Measurements from ENCODE around the gene CDH2.

The CDH2 gene

GRCh38 chr18:28091197-28091596, 85.7 kb downstream of the CDH2 start:
- DNase-seq, result no peak

GRCh38 chr18:28088477-28088876, 88.5 kb downstream of the CDH2 start:
- no peak for DNase-seq

DNA sequence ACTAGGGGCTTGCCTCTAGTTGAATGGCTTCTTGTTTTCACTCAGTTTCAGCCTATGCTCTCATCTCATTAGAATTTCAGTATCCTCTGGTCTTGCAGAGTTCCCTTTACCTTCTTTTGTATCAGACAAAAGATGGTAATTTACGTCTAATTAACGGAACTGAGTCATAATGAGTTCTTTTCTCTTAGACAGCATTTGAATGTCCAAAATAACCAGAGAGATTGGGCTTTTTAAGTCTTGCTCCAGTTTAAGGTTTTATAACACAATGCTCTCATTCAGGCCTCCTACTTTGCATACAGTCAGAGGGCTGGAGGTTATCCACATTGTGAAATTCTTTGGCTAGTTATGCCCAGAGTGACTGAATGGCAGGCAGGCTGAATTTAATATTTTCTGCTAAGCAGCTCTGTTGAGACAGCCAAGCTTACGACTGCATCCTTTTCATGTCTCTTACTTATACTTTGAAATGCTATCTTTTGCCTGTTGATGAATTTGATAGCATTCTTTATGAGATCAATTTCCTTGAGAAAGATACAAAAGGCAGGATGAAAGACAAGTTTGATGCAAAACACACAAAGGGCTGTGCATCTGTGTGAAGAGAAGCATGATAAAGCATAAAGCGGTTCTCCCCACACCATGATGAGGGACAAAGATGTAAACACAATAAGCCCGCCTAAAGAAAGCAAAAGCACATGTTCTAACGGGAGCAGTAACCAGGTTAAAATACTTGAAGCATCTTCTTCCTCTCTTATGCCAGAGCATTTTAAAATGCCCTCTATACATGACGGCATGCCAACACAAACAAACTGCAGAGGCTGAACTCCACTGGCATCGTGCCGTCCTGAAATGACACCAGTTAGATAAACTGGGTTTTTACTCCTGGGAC, 90.0 kb downstream of the CDH2 start:
- peak in 9 of 58 donors; percentile 12 to 73 (median 46) for DNase-seq

GRCh38 chr18:28081516-28081915, 95.4 kb downstream of the CDH2 start:
- no peak for DNase-seq

DNA sequence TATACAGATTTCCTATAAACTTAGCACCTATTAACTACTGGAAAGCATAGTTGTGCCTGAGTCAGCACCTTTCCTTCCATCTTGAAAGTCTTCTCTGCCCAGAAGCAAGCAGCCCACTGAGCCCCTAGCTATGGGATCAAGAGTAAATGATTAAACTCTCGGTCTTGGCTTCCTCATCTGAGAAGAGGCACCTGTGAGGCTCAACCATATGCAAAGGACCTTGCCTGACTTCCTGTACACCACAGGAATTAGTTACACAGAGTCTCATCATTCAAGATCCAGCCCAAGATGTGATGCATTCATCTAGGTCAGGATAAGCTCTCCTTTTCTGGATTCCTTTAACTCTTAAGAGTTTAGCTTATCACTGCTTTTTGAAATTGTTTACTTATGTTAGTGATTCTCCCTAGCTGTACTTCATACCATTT, 96.0 kb downstream of the CDH2 start:
- no peak for DNase-seq

DNA sequence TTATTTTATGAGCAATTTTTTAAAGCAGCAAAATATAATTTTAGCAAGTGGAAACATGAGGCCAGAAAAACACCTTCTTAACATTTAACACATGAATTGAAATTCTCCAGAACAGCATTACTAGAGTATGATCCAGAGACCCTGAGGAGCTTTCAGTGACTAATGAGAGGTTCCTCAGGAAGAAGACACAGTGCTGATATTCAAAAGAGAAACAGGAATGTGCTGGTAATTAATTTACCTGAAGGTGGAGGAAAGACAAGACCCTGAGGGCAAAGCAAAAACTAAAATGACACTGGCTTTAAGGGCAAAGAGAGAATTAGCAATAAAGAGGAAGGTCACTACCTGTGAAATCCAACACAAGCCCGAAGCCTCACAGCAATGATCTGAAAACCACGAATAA, 97.0 kb downstream of the CDH2 start:
- no peak for DNase-seq

- no peak for DNase-seq
Measured at GRCh38 chr18:28078849-28079248, 98.1 kb downstream of the CDH2 start.

DNA sequence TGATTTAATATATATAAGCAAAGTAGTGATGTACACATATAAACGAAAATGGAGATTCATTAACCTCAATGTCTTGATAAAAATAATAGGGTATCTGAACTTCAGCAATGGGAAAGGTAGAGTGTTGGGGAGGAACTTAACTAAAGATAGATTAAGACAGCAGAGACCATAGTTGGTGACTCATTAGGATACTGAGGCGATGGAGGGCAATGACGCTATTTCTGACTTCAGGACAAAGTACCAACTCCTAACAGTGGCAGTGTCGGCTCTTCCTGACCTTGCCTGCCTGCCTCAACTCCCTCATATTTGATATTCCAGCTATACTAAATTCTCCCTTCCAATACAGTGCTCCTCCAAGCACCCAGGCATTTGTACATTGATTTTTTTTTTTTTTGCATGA, 98.6 kb downstream of the CDH2 start:
- no peak for DNase-seq

GRCh38 chr18:28075501-28075900, 101.4 kb downstream of the CDH2 start:
- DNase-seq, result peak in 7 of 58 donors; percentile 5 to 41 (median 17)

GRCh38 chr18:28074076-28074475, 102.9 kb downstream of the CDH2 start:
- no peak for DNase-seq

DNA sequence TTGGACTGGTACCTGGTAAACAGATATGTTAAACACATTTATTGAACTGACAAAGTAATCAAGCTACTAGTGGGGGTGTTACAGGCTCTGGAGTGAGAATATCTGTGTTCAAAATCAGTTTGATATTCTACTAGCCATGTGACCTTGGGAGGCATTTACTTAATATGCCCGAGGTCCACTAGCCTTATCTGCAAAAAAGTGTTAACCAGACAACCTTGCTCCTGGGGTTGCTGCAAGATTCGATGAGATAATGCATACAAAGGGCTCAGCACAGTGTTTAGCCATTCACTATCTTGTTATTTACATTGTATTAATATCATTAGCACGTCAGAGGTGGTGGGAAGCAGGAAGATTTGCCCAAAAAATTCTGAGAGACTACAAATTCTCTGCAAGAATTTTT, 103.3 kb downstream of the CDH2 start:
- DNase-seq, result no peak

- DNase-seq, result no peak
Measured at GRCh38 chr18:28071199-28071598, 105.7 kb downstream of the CDH2 start.

DNA sequence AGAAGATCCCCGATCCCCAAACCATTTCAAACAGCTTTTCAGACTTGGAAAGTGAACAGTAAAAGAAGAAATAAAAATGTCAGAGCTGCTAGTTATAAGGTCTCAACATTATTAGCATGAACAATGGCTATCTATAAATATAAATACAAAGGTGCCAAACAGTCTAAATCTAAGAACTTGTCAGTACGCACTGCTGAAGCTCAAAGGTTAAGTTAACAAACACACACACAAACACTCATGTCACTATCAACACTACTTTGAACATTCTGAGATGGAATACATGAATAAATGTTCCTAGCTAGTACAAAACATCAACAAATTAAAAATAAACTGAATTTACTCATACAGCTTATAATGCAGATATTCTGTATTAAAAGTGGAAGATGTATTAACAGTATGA, 108.7 kb downstream of the CDH2 start:
- no peak for DNase-seq

- DNase-seq, result no peak
Measured at GRCh38 chr18:28067346-28067745, 109.6 kb downstream of the CDH2 start.

- no peak for DNase-seq
Measured at GRCh38 chr18:28065793-28066186, 111.1 kb downstream of the CDH2 start.

DNA sequence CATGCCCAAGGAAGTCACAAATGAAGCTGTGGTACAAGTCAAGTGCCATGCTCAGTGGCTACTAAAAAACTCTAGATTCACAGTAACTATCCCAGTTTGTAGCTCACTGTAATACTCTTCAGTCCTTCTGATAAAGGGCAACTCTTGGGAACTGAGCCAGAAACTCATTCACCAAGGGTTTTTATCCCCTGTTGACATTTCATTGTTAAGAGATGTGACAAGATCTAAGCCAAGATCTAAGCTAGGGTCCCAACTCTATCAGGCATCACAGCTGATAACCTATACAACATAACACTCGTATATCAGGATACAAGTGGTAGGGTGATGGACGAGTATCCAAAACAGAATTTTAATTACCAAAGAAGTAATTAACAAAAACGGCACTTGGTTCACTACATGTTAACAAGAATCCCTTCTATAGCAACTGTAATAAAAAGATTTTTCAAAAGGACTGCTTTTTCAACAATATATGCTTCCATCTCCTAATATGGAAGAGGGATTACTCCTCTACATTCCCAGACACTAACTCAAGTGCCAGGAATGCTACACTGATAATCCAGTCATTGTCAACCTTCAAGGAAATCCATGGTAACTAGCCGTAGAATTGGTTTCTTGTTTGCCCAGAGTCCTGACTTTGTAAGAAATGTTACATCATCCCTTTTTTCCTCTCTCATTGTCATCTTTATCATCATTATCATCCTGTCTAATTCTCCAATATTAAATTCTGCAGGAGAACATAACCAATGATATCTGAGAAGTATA, 111.7 kb downstream of the CDH2 start:
- DNase-seq, result no peak

DNA sequence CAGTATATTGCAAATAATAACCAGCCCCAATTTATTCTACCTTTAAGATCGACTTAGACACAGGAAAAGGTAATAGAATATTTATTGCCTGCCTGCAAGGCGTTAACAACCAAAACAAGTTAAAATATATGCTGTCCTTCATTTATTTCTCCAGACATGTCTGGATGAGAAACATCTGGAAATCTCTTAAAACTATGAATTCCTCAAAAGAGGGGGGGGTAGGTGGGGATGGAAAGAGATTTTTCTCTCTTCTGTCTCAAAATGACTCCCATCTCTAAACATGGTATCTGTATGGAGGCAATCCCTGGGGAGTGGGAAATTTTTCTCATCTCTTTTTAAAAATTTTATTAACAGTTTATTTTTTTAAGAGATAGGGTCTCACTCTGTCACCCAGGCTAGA, 113.0 kb downstream of the CDH2 start:
- DNase-seq, result no peak

DNA sequence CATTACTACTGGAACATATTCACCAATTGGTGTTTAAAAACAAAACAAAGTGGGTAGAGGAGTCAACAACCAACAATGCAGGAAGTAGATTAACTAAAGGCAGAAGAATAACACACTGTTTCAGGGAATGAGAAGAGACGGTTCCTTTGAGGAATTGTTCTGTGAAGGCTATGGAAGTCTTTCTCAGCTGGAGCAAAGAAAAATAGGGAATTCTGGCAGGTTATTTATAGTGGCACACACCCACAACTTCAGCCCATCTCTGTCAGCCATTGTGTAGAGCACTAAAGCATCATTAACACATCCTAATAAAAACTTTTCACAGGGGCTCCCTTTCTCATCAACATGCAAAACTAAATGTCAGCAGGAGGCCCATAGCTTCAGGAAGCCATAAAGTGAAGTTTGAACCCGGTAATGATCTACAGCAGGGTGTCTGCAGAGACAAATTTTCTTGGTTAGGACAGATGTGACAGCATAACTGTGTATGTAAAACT, 113.6 kb downstream of the CDH2 start:
- no peak for DNase-seq

DNA sequence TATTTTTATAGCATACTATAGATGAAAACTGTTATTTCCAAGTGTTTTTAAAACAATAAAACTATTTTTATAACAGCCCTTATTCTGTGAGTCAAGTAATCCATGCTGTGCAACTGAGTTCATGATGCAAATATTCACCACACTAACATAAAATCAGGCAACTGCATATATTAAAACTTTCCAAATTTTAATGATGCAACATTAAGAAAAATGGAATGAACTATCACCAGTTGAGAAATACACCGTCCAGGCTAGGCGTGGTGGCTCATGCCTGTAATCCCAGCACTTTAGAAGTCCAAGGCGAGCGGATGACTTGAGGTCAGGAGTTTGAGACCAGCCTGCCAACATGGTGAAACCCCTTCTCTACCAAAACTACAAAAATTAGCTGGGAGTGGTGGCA, 114.5 kb downstream of the CDH2 start:
- DNase-seq, result no peak

GRCh38 chr18:28059861-28060260, 117.1 kb downstream of the CDH2 start:
- no peak for DNase-seq

- no peak for DNase-seq
Measured at GRCh38 chr18:28050545-28050944, 126.4 kb downstream of the CDH2 start.

GRCh38 chr18:28048612-28049011, 128.3 kb downstream of the CDH2 start:
- peak in 1 of 58 donors; percentile 18 for DNase-seq
